ENCODE data around the gene CMSS1.

Gene CMSS1

GRCh38 chr3:99899603-99900002, 81.9 kb downstream of the CMSS1 start:
- no peaks in the 10 kb centered on the region for H3K36me3 ChIP-seq (ENCODE audit: control insufficient read depth, insufficient read depth, low read length)
- H3K9me3 ChIP-seq (ENCODE audit: control insufficient read depth, insufficient read depth, low read length): no peaks in the 10 kb centered on the region
- H3K4me3 ChIP-seq (ENCODE audit: low read length): no peak overlapping the region
- WGBS (ENCODE audit: insufficient coverage, insufficient read length): no CpG with 5 or more reads among the region's 3 CpGs
- no peaks in the 10 kb centered on the region for H3K27me3 ChIP-seq (ENCODE audit: control insufficient read depth, insufficient read depth, low read length)
- no peak overlapping the region for H3K27ac ChIP-seq (ENCODE audit: low read length)
- peaks cover 1% of the 10 kb centered on the region; the same call in 1 of the 2 replicates for H3K4me1 ChIP-seq (ENCODE audit: control insufficient read depth, insufficient read depth, low read length)
- DNase-seq (ENCODE audit: low read depth, low spot score): no peak

- no peak for DNase-seq (ENCODE audit: low read depth, low spot score)
- no peak overlapping the region for H3K27ac ChIP-seq (ENCODE audit: low read length)
- H3K27me3 ChIP-seq (ENCODE audit: control insufficient read depth, insufficient read depth, low read length): no peaks in the 10 kb centered on the region
- H3K4me3 ChIP-seq (ENCODE audit: low read length): no peak overlapping the region
- peaks cover 1% of the 10 kb centered on the region; the same call in 1 of the 2 replicates for H3K4me1 ChIP-seq (ENCODE audit: control insufficient read depth, insufficient read depth, low read length)
- no peaks in the 10 kb centered on the region for H3K36me3 ChIP-seq (ENCODE audit: control insufficient read depth, insufficient read depth, low read length)
- WGBS (ENCODE audit: insufficient coverage, insufficient read length): no CpG with 5 or more reads among the region's 1 CpG
- H3K9me3 ChIP-seq (ENCODE audit: control insufficient read depth, insufficient read depth, low read length): no peaks in the 10 kb centered on the region
These were observed 82.6 kb downstream of the CMSS1 start for GRCh38 chr3:99900248-99900647.

- no peaks in the 10 kb centered on the region for H3K27me3 ChIP-seq (ENCODE audit: control insufficient read depth, insufficient read depth, low read length)
- no peaks in the 10 kb centered on the region for H3K36me3 ChIP-seq (ENCODE audit: control insufficient read depth, insufficient read depth, low read length)
- WGBS (ENCODE audit: insufficient coverage, insufficient read length): no CpG with 5 or more reads among the region's 6 CpGs
- DNase-seq (ENCODE audit: low read depth, low spot score): no peak
- H3K4me3 ChIP-seq (ENCODE audit: low read length): no peak overlapping the region
- H3K4me1 ChIP-seq (ENCODE audit: control insufficient read depth, insufficient read depth, low read length): peaks cover 1% of the 10 kb centered on the region; the same call in 1 of the 2 replicates
- H3K9me3 ChIP-seq (ENCODE audit: control insufficient read depth, insufficient read depth, low read length): no peaks in the 10 kb centered on the region
- no peak overlapping the region for H3K27ac ChIP-seq (ENCODE audit: low read length)
These were observed 83.7 kb downstream of the CMSS1 start for GRCh38 chr3:99901200-99901926.

- no peak for DNase-seq (ENCODE audit: low read depth, low spot score)
- no CpG with 5 or more reads among the region's 1 CpG for WGBS (ENCODE audit: insufficient coverage, insufficient read length)
These were observed 84.4 kb downstream of the CMSS1 start for GRCh38 chr3:99902091-99902490.

GRCh38 chr3:99903869-99904268, 86.2 kb downstream of the CMSS1 start:
- Histone ChIP-seq H3K36me3 (ENCODE audit: control insufficient read depth, insufficient read depth, low read length) (no peaks in the 10 kb centered on the region), H3K9me3 (ENCODE audit: control insufficient read depth, insufficient read depth, low read length) (no peaks in the 10 kb centered on the region), H3K27ac (ENCODE audit: low read length) (no peak overlapping the region), H3K4me1 (ENCODE audit: control insufficient read depth, insufficient read depth, low read length) (peaks cover 1% of the 10 kb centered on the region; the same call in 1 of the 2 replicates), H3K27me3 (ENCODE audit: control insufficient read depth, insufficient read depth, low read length) (no peaks in the 10 kb centered on the region), H3K4me3 (ENCODE audit: low read length) (no peak overlapping the region)
- no peak for DNase-seq (ENCODE audit: low read depth, low spot score)

More at GRCh38 chr3:99902091-99902490, 84.4 kb downstream of the CMSS1 start:
- Histone ChIP-seq H3K4me3 (ENCODE audit: low read length) (no peak overlapping the region), H3K9me3 (ENCODE audit: control insufficient read depth, insufficient read depth, low read length) (no peaks in the 10 kb centered on the region), H3K27ac (ENCODE audit: low read length) (no peak overlapping the region), H3K36me3 (ENCODE audit: control insufficient read depth, insufficient read depth, low read length) (no peaks in the 10 kb centered on the region), H3K27me3 (ENCODE audit: control insufficient read depth, insufficient read depth, low read length) (no peaks in the 10 kb centered on the region), H3K4me1 (ENCODE audit: control insufficient read depth, insufficient read depth, low read length) (peaks cover 1% of the 10 kb centered on the region; the same call in 1 of the 2 replicates)

GRCh38 chr3:99907959-99908544, 90.4 kb downstream of the CMSS1 start:
- H3K9me3 ChIP-seq (ENCODE audit: control insufficient read depth, insufficient read depth, low read length): no peaks in the 10 kb centered on the region
- peaks cover 1% of the 10 kb centered on the region; the same call in 1 of the 2 replicates for H3K4me1 ChIP-seq (ENCODE audit: control insufficient read depth, insufficient read depth, low read length)
- no peak for DNase-seq (ENCODE audit: low read depth, low spot score)
- no CpG with 5 or more reads among the region's 2 CpGs for WGBS (ENCODE audit: insufficient coverage, insufficient read length)
- no peaks in the 10 kb centered on the region for H3K36me3 ChIP-seq (ENCODE audit: control insufficient read depth, insufficient read depth, low read length)
- H3K4me3 ChIP-seq (ENCODE audit: low read length): no peak overlapping the region
- H3K27me3 ChIP-seq (ENCODE audit: control insufficient read depth, insufficient read depth, low read length): no peaks in the 10 kb centered on the region
- no peak overlapping the region for H3K27ac ChIP-seq (ENCODE audit: low read length)

GRCh38 chr3:99909714-99910495, 92.2 kb downstream of the CMSS1 start:
- no peak overlapping the region for H3K27ac ChIP-seq (ENCODE audit: low read length)
- H3K36me3 ChIP-seq (ENCODE audit: control insufficient read depth, insufficient read depth, low read length): no peaks in the 10 kb centered on the region
- no CpG with 5 or more reads among the region's 3 CpGs for WGBS (ENCODE audit: insufficient coverage, insufficient read length)
- DNase-seq (ENCODE audit: low read depth, low spot score): no peak
- peaks cover 1% of the 10 kb centered on the region; the same call in 1 of the 2 replicates for H3K4me1 ChIP-seq (ENCODE audit: control insufficient read depth, insufficient read depth, low read length)
- H3K27me3 ChIP-seq (ENCODE audit: control insufficient read depth, insufficient read depth, low read length): no peaks in the 10 kb centered on the region
- no peaks in the 10 kb centered on the region for H3K9me3 ChIP-seq (ENCODE audit: control insufficient read depth, insufficient read depth, low read length)
- no peak overlapping the region for H3K4me3 ChIP-seq (ENCODE audit: low read length)

GRCh38 chr3:99910752-99911290, 93.2 kb downstream of the CMSS1 start:
- WGBS (ENCODE audit: insufficient coverage, insufficient read length): 100% methylated on average over 1 of the region's 4 CpGs
- no peaks in the 10 kb centered on the region for H3K27me3 ChIP-seq (ENCODE audit: control insufficient read depth, insufficient read depth, low read length)
- H3K4me1 ChIP-seq (ENCODE audit: control insufficient read depth, insufficient read depth, low read length): peaks cover 1% of the 10 kb centered on the region; the same call in 1 of the 2 replicates
- no peak for DNase-seq (ENCODE audit: low read depth, low spot score)
- H3K9me3 ChIP-seq (ENCODE audit: control insufficient read depth, insufficient read depth, low read length): no peaks in the 10 kb centered on the region
- no peaks in the 10 kb centered on the region for H3K36me3 ChIP-seq (ENCODE audit: control insufficient read depth, insufficient read depth, low read length)
- H3K27ac ChIP-seq (ENCODE audit: low read length): no peak overlapping the region
- no peak overlapping the region for H3K4me3 ChIP-seq (ENCODE audit: low read length)

- no peak for DNase-seq (ENCODE audit: low read depth, low spot score)
- no peaks in the 10 kb centered on the region for H3K9me3 ChIP-seq (ENCODE audit: control insufficient read depth, insufficient read depth, low read length)
- H3K27me3 ChIP-seq (ENCODE audit: control insufficient read depth, insufficient read depth, low read length): no peaks in the 10 kb centered on the region
- no peak overlapping the region for H3K4me3 ChIP-seq (ENCODE audit: low read length)
- WGBS (ENCODE audit: insufficient coverage, insufficient read length): no CpG with 5 or more reads among the region's 3 CpGs
- H3K4me1 ChIP-seq (ENCODE audit: control insufficient read depth, insufficient read depth, low read length): peaks cover 1% of the 10 kb centered on the region; the same call in 1 of the 2 replicates
- no peak overlapping the region for H3K27ac ChIP-seq (ENCODE audit: low read length)
- H3K36me3 ChIP-seq (ENCODE audit: control insufficient read depth, insufficient read depth, low read length): no peaks in the 10 kb centered on the region
These were observed 93.8 kb downstream of the CMSS1 start for GRCh38 chr3:99911433-99911832.

GRCh38 chr3:99915906-99916432, 98.3 kb downstream of the CMSS1 start:
- no peak overlapping the region for H3K27ac ChIP-seq (ENCODE audit: low read length)
- no peak for DNase-seq (ENCODE audit: low read depth, low spot score)
- no peaks in the 10 kb centered on the region for H3K36me3 ChIP-seq (ENCODE audit: control insufficient read depth, insufficient read depth, low read length)
- peaks cover 4% of the 10 kb centered on the region; the same call in 1 of the 2 replicates for H3K4me1 ChIP-seq (ENCODE audit: control insufficient read depth, insufficient read depth, low read length)
- no peaks in the 10 kb centered on the region for H3K9me3 ChIP-seq (ENCODE audit: control insufficient read depth, insufficient read depth, low read length)
- no peak overlapping the region for H3K4me3 ChIP-seq (ENCODE audit: low read length)
- no CpG with 5 or more reads among the region's 3 CpGs for WGBS (ENCODE audit: insufficient coverage, insufficient read length)
- no peaks in the 10 kb centered on the region for H3K27me3 ChIP-seq (ENCODE audit: control insufficient read depth, insufficient read depth, low read length)

Data from iPS DF 6.9 (cell line).